ENCODE data around the gene TTLL11. TPM values are rescaled to one million over a fixed set of nuclear protein-coding genes. Genes with fewer than 3 reads are reported as not detected.

Gene TTLL11
- total and polyA plus RNA-seq, 8 donors: 3.4 to 7.5 (median 5.5) TPM

DNA sequence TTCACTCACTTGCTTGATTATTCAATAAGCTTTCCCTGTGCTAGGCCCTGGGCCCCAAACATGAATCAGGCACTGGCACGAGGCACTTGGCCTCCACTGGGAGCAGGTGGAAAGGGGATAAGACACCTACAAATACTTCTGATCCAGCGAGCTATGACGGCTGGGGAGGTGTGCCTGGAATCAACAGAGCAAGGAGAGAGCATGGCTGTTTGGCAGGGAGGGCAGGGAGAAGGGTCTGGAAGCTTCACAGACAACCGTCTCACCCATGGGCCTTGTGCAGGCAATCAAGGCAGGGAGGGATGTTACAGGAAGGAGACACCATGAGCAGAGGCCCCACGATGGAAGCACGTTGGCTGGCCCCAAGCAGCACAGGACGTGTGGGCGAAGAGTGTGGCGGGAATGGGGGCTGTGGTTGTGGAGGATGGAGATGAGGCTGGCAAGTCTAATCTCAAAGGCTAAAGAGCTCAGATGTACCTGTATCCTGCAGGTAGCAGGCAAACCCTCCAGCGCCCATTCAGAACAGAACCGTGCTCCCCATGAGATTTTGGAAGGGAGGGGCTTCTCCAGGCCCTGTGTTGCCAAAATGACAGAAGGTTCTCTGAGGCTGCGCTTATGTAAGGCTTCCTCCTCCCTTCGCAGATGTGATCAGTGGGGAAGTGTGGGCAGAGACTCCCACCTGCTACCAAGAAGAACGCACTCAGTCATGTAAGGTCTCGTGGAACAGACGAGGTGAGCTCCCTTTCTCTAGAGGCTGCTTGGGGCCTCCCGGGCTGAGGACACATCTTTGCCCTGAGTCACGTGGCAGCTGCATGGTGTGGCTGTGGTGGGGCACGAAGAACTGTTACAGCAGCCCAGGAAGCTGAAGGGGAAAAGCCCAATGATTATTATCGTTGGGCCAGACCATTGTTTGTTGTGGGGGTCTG lies 252.0 kb downstream of the TTLL11 start:
- no peak for DNase-seq
- Histone ChIP-seq H3K36me3 (no peaks in the 10 kb centered on the region), H3K27ac (no peak overlapping the region), H3K9me3 (no peaks in the 10 kb centered on the region), H3K27me3 (no peaks in the 10 kb centered on the region), H3K4me1 (peaks cover 0 to 8% (median 0%) of the 10 kb centered on the region in 3 donors), H3K4me3 (no peak overlapping the region)
- WGBS, 2 donors: 93% methylated on average over 20 of the region's 20 CpGs
- FAIRE-seq: no peak
- intact Hi-C loops (cut with DNase I): no loop called here
- TF ChIP-seq, protein P1, sequence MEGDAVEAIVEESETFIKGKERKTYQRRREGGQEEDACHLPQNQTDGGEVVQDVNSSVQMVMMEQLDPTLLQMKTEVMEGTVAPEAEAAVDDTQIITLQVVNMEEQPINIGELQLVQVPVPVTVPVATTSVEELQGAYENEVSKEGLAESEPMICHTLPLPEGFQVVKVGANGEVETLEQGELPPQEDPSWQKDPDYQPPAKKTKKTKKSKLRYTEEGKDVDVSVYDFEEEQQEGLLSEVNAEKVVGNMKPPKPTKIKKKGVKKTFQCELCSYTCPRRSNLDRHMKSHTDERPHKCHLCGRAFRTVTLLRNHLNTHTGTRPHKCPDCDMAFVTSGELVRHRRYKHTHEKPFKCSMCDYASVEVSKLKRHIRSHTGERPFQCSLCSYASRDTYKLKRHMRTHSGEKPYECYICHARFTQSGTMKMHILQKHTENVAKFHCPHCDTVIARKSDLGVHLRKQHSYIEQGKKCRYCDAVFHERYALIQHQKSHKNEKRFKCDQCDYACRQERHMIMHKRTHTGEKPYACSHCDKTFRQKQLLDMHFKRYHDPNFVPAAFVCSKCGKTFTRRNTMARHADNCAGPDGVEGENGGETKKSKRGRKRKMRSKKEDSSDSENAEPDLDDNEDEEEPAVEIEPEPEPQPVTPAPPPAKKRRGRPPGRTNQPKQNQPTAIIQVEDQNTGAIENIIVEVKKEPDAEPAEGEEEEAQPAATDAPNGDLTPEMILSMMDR (IDR thresholded peaks at IDR 0.05): no peak
- no peak for ATAC-seq

DNA sequence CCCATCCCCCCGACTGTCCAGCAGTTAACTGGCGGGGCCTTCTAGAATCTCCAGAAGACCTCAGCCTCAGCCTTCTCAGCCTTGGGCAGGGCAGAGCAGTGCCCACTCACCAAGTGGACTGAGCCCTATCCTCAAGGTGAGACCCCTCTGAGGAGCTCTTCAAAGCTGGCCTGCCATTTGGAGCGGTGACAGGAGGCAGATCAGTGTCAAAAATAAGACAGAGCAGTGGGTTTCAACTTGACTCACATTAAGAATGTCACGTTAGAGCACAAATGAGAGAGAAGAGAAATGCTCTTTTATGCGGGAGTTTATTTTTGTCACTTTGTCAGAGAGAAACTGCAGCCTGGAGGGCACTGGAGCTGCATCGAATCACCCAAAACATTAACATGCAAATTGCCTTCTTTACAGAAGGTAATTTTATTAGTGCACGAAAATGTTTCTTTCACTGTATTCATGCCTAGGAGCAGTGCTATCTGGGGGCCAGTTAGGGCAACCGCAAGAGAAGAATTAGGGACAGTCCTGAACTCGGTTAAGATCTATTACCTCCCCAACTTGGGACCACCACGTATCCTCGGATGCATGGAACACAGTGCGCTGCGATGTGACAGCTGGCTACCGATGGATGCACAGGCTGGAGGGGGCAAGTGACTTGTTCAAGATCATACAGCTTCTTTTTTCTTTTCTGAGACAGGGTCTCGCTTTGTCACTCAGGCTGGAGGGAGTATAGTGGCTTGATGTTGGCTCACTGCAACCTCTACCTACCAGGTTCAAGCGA lies 253.2 kb downstream of the TTLL11 start:
- no peak for FAIRE-seq
- peaks cover 0 to 8% (median 0%) of the 10 kb centered on the region in 3 donors for H3K4me1 ChIP-seq
- intact Hi-C loops (cut with DNase I): no loop called here
- TF ChIP-seq, protein P1 (IDR thresholded peaks at IDR 0.05): no peak
- H3K27me3 ChIP-seq: no peaks in the 10 kb centered on the region
- no peak for ATAC-seq
- no peak for DNase-seq
- H3K4me3 ChIP-seq: no peak overlapping the region
- no peaks in the 10 kb centered on the region for H3K9me3 ChIP-seq
- no peak overlapping the region for H3K27ac ChIP-seq
- 90 to 98% methylated on average over 16 of the region's 16 CpGs for WGBS, 2 donors
- H3K36me3 ChIP-seq: no peaks in the 10 kb centered on the region

DNA sequence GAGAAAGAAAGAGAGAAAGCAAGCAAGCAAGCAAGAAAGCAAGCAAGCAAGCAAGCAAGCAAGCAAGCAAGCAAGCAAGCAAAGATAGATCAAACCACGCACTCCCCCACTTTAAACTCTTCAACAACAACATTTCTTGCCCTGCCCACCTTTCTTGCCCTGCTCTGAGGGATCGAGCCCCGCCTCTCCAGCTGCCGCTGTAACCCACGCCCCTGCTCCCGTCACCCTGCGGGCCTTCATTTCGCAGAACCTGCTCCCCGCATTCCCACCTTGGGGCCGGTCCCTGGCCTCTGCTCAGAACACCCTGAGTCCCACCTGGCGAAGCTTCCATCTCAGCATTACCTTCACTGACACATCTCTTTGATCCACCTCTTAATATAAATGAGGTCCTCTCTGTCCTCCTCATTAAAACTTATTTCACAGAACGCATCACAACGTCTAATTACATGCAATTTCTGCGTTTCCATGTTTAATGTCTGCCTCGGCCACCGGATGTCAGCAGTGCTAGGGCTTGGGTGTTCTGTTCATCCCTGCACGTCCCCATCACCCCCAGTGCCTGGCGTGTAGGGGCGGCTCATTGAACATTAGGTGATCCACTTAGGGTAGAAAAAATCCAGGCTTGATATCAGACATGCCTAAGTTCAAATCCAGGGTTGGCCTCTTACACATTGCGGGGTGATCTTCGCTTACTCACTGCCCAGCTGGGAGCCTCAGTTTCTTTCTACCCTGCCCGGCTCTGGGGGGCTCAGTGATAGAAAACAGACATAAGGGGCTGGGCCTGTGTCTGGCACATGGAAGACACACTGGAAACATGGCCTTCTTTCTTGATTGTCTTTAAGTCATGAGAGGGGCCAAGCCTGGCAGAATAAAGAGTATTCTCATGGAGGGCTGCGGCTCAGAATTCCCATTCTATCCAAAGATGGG lies 254.1 kb downstream of the TTLL11 start:
- Histone ChIP-seq H3K27ac (no peak overlapping the region), H3K36me3 (no peaks in the 10 kb centered on the region), H3K9me3 (no peaks in the 10 kb centered on the region), H3K4me3 (no peak overlapping the region), H3K27me3 (no peaks in the 10 kb centered on the region), H3K4me1 (peaks cover 0 to 3% (median 0%) of the 10 kb centered on the region in 3 donors)
- peak in 1 of 6 donors; percentile 35 for DNase-seq
- TF ChIP-seq, protein P1 (IDR thresholded peaks at IDR 0.05): no peak
- intact Hi-C loops (cut with DNase I): no loop called here
- 92 to 95% methylated on average over 23 of the region's 23 CpGs for WGBS, 2 donors
- FAIRE-seq: no peak
- no peak for ATAC-seq

DNA sequence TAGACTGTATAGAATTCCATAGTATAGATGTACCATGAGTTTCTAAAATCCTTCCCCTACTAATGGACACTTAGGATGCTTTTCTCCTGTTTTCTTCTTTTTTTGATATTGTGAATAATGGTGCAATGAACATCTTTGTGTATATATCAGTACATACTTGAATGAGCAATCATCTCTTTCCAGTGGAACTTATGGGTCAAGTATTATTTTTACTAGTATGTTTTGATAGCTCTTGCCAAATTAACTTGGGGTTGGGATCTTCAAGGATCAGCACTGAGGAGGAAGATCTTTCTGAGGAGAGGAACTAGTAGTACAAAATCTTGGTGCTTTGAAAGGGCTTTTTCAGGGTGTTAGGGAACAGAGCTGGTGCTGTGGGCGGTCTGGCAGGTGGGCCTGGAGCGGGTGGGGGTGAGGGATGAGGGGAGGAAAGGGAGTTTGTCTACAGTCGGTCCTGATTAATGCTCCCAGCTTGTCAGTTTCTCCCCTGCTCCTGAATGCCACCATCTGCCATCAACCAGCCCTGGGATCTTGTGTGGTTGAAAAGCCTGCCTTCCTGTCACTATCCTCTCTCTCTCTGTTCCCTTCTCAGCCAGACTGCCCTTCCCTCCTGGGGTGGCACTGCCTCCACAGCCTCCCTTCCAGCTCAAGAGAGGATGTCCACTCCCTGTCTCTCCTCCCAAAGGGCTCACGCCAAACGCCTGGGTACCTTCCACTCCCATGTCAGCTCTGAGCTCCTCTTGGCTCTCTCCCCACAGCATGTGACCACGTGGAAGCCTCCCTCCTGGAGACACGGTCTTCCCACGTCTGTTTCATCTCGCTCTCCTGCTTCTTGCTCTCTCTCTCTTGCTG lies 255.8 kb downstream of the TTLL11 start:
- Histone ChIP-seq H3K36me3 (no peaks in the 10 kb centered on the region), H3K27me3 (no peaks in the 10 kb centered on the region), H3K4me3 (no peak overlapping the region), H3K27ac (no peak overlapping the region), H3K4me1 (no peaks in the 10 kb centered on the region), H3K9me3 (no peaks in the 10 kb centered on the region)
- 72 to 75% methylated on average over 9 of the region's 9 CpGs for WGBS, 2 donors
- FAIRE-seq: no peak
- DNase-seq: peak in 1 of 6 donors; percentile 28
- TF ChIP-seq, protein P1 (IDR thresholded peaks at IDR 0.05): no peak
- ATAC-seq: no peak
- intact Hi-C loops (cut with DNase I): no loop called here

All from pancreas (tissue), 10 donors.